Tibial nerve (tissue), 4 donors: Measurements from ENCODE around the gene WDR91. TPM values are rescaled to one million over a fixed set of nuclear protein-coding genes. Genes with fewer than 3 reads are reported as not detected.

Experiments used
- DNase-seq, 2 donors: peaks; one replicate each; pipeline ENCODE4 v3.0.0-alpha.2; 2019; ENCODE audit warnings: low spot score in 2 of 2
- H3K27ac ChIP-seq, 4 donors: fragments of 200-600 bp; sonication (generic) in 3 of 4; one replicate each; pipeline ENCODE4 v1.5.1; 2017 to 2019; ENCODE audit warnings: mild to moderate bottlenecking in 1 of 4
- H3K27me3 ChIP-seq, 2 donors: fragments of 200-600 bp; sonication (generic) in 1 of 2; one replicate each; pipeline versions ENCODE4 v1.5.1 to v1.6.0; 2017 to 2019
- H3K36me3 ChIP-seq, 3 donors: fragments of 200-600 bp; sonication (generic); one replicate each; pipeline ENCODE4 v1.5.1; 2018 to 2019
- H3K4me1 ChIP-seq, 4 donors: fragments of 200-600 bp; sonication (generic) in 3 of 4; one replicate each; pipeline ENCODE4 v1.5.1; 2017 to 2019
- H3K4me3 ChIP-seq, 4 donors: fragments of 200-600 bp; sonication (generic) in 3 of 4; one replicate each; pipeline ENCODE4 v1.5.1; 2017 to 2019; ENCODE audit warnings: mild to moderate bottlenecking in 1 of 4, moderate library complexity in 1 of 4
- H3K9me3 ChIP-seq, 4 donors: fragments of 200-600 bp; sonication (generic) in 3 of 4; one replicate each; pipeline ENCODE4 v1.5.1; 2017 to 2019
- CTCF ChIP-seq, 5 experiments: fragments of 200-600 bp in 3 of 5; fragments of 450-650 bp in 2 of 5; sonication (generic) in 3 of 5; IDR thresholded peaks; one replicate each; pipeline ENCODE4 v1.5.1; 2016 to 2019; ENCODE audit warnings: antibody characterized with exemption in 5 of 5, mild to moderate bottlenecking in 3 of 5, moderate library complexity in 2 of 5
- EP300 ChIP-seq, 2 donors: sonication (generic); formaldehyde crosslinking; IDR thresholded peaks; one replicate each; pipeline ENCODE4 v1.6.1; 2017; ENCODE audit warnings: antibody characterized with exemption in 2 of 2, mild to moderate bottlenecking in 1 of 2
- POLR2A ChIP-seq, 2 donors: fragments of 450-650 bp; IDR thresholded peaks; one replicate each; pipeline ENCODE4 v1.6.1; 2017; ENCODE audit warnings: antibody characterized with exemption in 2 of 2, mild to moderate bottlenecking in 2 of 2, moderate library complexity in 2 of 2
- WGBS, 2 donors: methylation state at CpG; one replicate each; pipeline ENCODE4 v1.1.5; 2018; 5-methylcytosine and 5-hydroxymethylcytosine counted together
- total RNA-seq, 4 donors: library from RNA; depleted of rRNA; stranded (reverse); fragments of >200 nt; gene quantifications; one replicate each; pipeline ENCODE4 v1.1.0, GENCODE V29; 2016

WDR91 gene
- total RNA-seq, 4 donors from 2014 or later: 20.7 to 82.2 (median 32.6) TPM

- H3K4me3 ChIP-seq: no peak overlapping the region
- 95% methylated on average over 2 of the region's 2 CpGs for WGBS, 2 donors
- no peak for TF ChIP-seq POLR2A (IDR thresholded peaks at IDR 0.05)
- TF ChIP-seq EP300 (IDR thresholded peaks at IDR 0.05): no peak
- no peak for TF ChIP-seq CTCF (IDR thresholded peaks at IDR 0.05)
- H3K36me3 ChIP-seq: peaks cover 0 to 100% (median 14%) of the 10 kb centered on the region in 3 donors
- H3K9me3 ChIP-seq: no peaks in the 10 kb centered on the region
- no peak for DNase-seq
- peaks cover 0 to 4% (median 0%) of the 10 kb centered on the region in 4 donors for H3K4me1 ChIP-seq
- no peak overlapping the region for H3K27ac ChIP-seq
- H3K27me3 ChIP-seq: no peaks in the 10 kb centered on the region
Observed at GRCh38 chr7:135197343-135197742, 14.0 kb downstream of the WDR91 start.

DNA sequence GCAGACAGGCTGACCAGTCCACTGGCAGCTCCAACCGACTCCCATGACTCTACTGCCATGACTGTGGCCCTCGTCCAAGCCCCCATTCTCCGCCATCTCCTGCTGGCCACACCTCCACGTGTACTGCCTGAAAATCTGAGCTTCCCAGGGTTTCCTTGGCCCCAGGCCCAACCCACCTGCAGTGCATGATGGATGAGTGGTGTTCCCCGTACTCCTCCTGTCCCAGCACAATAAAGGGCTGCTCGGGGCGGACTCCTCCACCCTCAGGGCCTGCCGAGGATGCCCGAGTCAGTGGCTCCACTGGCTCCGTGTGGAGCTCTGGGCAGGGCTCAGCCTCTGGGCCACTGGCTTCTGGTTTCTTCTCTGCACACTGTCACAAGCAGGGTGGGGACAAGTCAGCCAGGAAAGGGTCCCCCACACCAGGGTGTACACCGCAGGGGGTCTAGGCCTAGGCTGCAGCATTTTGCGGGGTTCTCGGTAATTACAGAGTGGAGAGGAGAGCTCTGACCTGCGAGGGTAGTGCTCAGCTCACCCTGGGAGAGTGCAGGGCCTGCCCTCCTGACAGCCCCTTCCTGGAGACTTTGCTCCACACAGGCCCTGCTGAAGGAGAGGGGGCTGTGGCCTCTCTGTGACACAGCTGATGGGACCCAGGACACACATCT is 15.2 kb downstream of the WDR91 start:
- H3K4me3 ChIP-seq: no peak overlapping the region
- H3K36me3 ChIP-seq: peaks cover 0 to 100% (median 14%) of the 10 kb centered on the region in 3 donors
- TF ChIP-seq CTCF (IDR thresholded peaks at IDR 0.05) (no peak), POLR2A (IDR thresholded peaks at IDR 0.05) (no peak), EP300 (IDR thresholded peaks at IDR 0.05) (no peak)
- H3K9me3 ChIP-seq: no peaks in the 10 kb centered on the region
- no peaks in the 10 kb centered on the region for H3K27me3 ChIP-seq
- no peak overlapping the region for H3K27ac ChIP-seq
- DNase-seq: no peak
- H3K4me1 ChIP-seq: no peaks in the 10 kb centered on the region
- 92 to 99% methylated on average over 14 of the region's 14 CpGs for WGBS, 2 donors

DNA sequence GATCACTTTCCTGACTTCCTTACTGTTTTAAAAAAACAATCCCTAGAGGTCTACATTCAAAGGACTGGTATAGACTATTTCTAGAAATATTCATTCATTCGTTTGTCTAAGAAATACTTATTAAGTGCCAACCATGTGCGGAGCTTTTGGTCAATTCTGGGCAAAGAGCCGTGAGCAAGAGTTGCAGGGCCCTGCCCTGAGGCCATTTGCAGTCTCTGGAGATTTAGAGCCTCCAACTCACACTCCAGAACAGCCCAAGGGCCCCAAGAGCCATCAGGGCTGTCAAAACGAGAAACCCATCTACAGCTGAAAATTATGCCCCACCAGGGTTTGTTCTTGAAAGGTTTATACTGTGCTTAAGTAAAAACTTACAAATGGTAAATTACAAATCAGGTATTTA is 16.2 kb downstream of the WDR91 start:
- Histone ChIP-seq H3K36me3 (peaks cover 0 to 94% (median 13%) of the 10 kb centered on the region in 3 donors), H3K4me1 (peaks cover 0 to 1% (median 0%) of the 10 kb centered on the region in 4 donors)
- 75 to 79% methylated on average over 4 of the region's 4 CpGs for WGBS, 2 donors

DNA sequence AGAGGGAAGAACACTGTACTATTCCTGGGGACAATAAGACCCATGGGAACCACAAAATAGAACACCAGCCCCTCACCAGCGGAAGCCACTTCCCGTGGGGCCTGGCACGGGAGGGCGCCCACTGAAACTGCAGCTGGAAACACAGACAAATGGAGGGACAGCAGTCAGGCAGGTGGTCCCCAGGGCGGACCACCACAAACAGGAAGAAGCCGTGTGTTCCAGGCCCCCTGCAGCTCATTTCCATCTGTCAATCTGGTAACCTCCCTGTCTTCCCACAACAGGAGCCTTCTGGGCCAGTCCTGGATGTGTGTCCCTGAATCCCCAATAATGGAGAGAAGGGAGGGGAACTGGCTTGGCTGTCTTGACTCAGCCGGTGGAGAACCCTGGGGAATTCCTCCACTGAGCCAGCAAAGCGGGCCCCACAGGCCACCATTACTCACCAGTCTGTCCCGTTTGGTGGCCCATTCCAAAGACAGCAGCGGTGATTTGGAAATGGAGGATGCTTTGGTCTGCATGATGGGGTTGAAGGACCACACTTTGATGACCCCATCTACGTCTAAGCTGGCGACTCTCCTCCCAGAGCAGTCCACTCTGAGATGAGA is 16.7 kb downstream of the WDR91 start:
- peaks cover 0 to 93% (median 10%) of the 10 kb centered on the region in 3 donors for H3K36me3 ChIP-seq

More for the DNA sequence above, 16.2 kb downstream of the WDR91 start:
- H3K4me3 ChIP-seq: no peak overlapping the region
- DNase-seq: no peak
- no peaks in the 10 kb centered on the region for H3K27me3 ChIP-seq
- H3K27ac ChIP-seq: no peak overlapping the region
- no peak for TF ChIP-seq EP300 (IDR thresholded peaks at IDR 0.05)
- TF ChIP-seq POLR2A (IDR thresholded peaks at IDR 0.05): no peak
- no peak for TF ChIP-seq CTCF (IDR thresholded peaks at IDR 0.05)
- no peaks in the 10 kb centered on the region for H3K9me3 ChIP-seq

More for the DNA sequence above, 16.7 kb downstream of the WDR91 start:
- Histone ChIP-seq H3K9me3 (no peaks in the 10 kb centered on the region), H3K4me1 (peaks cover 0 to 5% (median 0%) of the 10 kb centered on the region in 4 donors), H3K4me3 (no peak overlapping the region), H3K27ac (peak overlapping the region in 1 of 4 donors; percentile 39), H3K27me3 (no peaks in the 10 kb centered on the region)
- TF ChIP-seq EP300 (IDR thresholded peaks at IDR 0.05): no peak
- no peak for TF ChIP-seq CTCF (IDR thresholded peaks at IDR 0.05)
- TF ChIP-seq POLR2A (IDR thresholded peaks at IDR 0.05): no peak
- 77 to 83% methylated on average over 12 of the region's 12 CpGs for WGBS, 2 donors
- DNase-seq: no peak
